SH-SY5Y (cell line): Measurements from ENCODE around the gene TFIP11.

Experiments used
- GATA2 ChIP-seq: IDR thresholded peaks from 2 replicates; pipeline ENCODE4 v1.6.1; 2011; ENCODE audit warnings: mild to moderate bottlenecking, low read depth, low read length
- GATA3 ChIP-seq: IDR thresholded peaks from 2 replicates; pipeline ENCODE4 v1.6.1; 2011; ENCODE audit warnings: low read depth, mild to moderate bottlenecking, low read length, moderate library complexity

GRCh38 chr22:26553056-26553752 is 40.9 kb upstream of the TFIP11 start:
- TF ChIP-seq GATA2 (no peak), GATA3 (no peak)
